Activated CD4-positive, alpha-beta T cell treated with anti-CD3 and anti-CD28 coated beads, Interleukin-2, amount 50 U/mL, for 16 hours (primary cell): ENCODE data around the gene ZNF311.

Experiments used
- DNase-seq: peaks from one replicate; pipeline ENCODE4 v3.0.0-alpha.2; 2020

ZNF311 gene

DNA sequence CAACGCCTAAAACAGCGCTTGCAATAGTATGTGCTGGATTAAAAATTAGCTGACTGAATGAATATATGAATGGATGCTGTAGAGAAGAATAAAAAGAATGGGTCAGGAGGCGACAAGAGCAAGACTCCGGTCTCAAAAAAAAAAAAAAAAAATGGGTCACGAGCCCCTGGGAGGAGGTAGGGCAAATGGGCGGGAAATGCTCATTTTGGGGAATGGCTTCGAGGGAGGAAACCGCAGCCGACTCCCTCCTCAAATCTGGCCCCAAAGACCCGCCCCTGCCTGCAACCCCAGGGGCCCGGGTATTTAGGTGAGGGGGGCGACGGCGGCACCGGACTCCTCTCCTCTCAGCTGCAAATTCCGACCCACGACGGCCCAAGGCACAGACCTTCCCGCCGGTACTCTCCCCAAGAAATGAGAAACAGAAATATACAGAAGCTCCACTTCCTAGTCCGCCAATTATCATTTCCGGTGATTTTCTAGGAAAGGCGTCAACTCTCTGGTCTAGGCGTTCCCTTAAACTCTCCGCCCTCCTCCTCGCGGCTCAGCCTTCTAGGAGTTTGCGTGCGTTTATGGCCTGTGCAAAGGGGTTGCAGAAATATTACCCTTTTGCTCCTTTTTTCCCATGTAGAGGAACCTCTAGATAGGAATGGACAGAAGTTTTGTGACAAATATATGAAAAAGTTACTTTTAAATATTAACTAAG is at the start of gene ZNF311:
ZNF311 (minus strand) TSS at position 133 of the 703 bp plus-strand sequence. CDS start 1,361 bp downstream, outside the sequence.
- peak; percentile 61 for DNase-seq

DNA sequence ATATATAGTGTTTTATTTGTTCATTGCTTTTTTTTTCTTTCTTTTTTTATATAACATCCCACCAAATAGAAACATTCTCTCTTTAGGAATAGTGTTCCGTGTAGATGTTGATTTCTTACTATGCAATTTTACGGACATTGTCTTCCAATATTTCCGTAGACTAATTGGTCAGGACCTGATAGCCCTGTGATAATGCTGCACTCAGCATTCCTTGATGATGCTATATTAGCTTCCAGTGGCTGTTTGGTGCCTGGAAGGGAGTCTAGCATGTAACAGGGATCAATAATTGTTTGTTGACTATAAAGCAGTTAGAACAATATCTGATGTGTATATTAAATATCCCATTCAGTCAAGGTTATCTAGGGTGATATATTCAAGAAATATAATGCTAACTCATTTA is 46.6 kb upstream of the ZNF311 start:
- no peak for DNase-seq

DNA sequence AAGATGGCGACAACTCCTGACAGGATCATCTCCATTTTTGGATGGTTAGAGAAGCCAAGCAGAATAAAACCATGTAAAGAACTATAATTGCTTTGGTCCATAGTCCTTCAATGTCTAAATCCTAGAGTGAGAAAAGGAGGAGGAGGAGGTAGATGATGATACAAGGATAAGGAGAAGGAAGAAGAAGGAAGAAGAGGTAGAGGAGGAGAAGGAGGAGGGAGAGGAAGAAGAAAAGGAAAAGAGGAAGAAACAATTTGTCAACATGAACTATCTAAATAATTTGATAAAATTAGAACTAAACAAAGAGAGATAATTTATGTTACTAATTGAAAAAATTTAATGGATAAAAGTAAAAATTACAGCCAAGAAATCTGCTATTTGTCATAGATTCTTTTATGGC is 40.0 kb upstream of the ZNF311 start, which contains the start of gene OR2W1:
OR2W1 (minus strand) TSS at position 101 of the 400 bp plus-strand sequence; CDS start at position 101, 0 bp downstream.
- DNase-seq = no peak

DNA sequence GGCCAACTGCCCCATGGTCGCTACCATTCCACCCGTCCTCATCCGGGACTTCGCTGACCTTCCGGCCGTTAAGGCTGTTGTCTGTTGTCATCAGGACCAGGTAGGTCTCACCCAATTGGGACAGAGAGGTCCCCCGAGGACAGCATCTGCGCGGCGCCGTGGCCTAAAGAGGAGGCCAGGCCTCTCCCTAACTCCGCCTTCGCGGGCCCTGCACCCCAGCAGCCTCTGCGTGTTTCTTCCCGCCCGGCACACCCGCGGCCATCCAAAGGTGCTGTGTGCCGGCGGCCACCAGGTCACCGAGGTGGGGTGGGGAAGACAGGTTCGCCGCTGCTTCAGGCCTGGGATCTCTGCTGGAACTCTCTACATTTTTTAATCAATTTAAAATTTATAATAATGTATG is 30.8 kb upstream of the ZNF311 start:
- DNase-seq = no peak

DNA sequence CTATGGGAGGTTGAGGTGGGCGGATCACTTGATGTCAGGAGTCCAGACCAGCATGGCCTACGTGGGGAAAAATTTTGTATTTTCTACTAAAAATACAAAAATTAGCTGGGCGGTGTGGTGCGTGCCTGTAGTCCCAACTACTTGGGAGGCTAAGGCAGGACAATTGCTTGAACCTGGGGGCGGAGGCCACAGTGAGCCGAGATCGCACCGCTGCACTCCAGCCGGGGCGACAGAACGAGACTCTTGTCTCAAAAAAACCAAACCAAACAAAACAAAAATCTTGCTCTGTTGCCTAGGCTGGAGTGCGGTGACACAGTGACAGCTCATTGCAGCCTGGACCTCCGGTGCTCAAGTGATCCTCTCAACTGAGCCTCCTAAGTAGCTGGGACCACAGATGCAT is 23.7 kb upstream of the ZNF311 start:
- no peak for DNase-seq

DNA sequence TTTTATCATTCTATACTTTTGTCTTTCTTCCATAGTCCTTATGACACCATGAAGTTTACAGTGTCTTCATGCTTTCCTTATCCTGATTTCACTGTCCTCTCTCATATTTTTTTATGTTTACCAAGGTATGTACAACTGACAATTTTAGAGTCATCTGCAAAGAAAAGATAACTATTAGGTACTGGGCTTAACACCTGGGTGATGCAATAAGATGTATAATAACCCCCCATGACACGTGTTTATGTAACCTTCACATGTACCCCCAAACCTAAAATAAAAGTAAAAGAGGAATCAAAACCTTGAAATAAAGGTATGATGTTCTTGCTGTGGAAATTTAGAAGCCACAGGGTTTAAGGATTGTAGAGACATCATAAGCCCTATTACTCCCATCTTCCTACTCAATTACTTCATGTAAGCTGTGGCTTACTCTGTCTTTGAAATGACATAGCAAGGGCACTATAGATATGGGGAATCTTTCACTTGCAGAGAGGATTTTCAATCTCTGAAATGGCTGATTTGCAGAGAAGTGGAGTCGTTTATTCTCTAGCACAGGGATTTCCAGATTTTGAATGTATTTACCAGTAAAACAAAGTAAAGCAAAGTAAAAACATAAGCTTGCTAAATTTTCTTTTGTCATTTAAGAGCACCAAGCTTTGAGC is 20.9 kb upstream of the ZNF311 start:
- DNase-seq = no peak

DNA sequence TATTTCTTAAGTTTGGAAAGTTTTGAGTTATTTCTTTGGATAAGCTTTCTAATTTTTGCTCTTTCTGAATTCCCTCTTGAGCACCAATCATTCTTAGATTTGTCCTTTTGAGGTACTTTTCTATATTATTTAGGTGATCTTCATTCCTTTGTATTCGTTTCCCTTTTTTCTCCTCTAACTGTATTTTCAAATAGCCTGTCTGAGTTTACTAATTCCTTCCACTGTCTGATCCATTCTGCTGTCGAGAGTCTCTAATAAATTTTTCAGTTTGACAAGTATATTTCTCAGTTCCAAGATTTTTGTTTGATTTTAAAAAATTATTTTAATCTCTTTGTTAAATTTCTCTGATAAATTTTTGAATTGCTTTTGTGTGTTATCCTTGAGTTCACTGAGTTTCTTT is 16.3 kb upstream of the ZNF311 start:
- DNase-seq = no peak

DNA sequence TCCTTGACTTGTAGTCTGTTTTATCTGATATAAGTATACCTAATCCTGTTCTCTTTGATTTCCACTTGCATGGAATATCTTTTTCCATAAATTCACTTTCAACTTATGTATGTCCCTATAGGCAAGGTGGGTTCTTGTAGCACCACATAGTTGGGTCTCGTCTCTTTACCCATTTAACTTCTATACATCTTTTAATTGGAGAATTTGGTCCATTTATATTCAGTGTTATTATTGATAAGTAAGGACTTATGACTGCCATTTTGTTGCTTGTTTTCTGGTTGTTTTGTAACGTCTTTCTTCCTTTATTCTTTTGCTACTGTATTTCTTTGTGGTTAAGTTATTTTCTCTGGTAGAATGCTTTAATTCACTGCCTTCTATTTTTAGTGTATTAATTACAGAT is 14.5 kb upstream of the ZNF311 start:
- no peak for DNase-seq

DNA sequence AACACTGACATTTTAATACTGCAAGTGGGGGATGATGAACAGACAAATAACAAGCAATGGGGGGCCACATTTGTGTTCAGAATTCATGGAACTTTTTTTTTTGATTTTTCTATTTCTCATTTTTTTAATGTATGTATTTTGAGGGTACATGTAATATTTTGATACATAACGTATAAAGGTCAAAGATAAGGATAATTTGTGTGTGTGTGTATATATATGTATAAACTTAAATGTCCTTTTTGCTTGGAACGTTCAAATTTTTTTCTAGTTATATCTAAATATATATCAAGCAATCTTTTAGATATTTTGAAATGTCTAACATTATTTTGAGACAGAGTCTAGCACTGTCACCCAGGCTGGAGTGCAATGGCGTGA is 12.3 kb upstream of the ZNF311 start:
- DNase-seq = no peak

DNA sequence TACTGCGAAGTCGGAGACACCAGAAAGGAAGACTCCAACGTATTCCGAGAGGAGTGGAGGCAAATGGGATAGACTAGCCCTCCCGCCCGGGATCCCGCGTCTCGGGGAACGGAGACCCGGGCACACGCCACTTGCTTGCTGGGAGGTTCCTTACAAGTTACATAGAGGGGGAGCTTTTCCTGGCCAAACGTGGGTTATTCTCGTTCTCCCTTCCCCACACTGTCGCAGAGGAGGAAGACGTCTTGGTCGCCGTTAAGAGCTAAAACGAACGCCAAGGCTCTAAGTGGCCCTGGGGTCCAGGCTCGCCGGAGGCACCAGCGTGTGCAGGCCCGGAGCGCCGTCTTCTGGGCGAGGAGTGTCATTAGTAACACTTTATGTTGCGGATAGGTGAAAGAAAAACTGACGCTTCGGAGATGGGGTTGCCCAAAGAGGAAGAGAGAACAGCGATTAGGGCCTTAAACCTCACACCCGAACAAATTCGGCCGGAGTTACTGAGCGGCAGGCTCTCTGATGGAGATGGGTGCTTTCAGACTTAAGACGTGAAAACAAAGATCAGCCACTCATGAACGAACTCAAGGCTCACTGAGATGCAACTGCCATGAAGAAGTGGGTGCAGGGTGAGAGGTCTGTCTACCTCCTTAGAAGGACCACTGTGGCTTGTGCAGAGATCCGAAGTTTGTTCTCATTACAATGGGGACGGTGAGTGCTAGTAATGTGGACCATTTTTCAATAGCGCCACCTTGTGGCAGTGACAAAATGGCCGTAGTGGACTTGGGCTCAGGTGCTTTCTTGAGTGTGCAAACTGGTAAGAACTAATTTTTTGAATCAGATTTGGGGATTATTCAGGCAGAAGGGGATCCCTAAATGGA is 11.7 kb upstream of the ZNF311 start:
- DNase-seq = peak; percentile 85

DNA sequence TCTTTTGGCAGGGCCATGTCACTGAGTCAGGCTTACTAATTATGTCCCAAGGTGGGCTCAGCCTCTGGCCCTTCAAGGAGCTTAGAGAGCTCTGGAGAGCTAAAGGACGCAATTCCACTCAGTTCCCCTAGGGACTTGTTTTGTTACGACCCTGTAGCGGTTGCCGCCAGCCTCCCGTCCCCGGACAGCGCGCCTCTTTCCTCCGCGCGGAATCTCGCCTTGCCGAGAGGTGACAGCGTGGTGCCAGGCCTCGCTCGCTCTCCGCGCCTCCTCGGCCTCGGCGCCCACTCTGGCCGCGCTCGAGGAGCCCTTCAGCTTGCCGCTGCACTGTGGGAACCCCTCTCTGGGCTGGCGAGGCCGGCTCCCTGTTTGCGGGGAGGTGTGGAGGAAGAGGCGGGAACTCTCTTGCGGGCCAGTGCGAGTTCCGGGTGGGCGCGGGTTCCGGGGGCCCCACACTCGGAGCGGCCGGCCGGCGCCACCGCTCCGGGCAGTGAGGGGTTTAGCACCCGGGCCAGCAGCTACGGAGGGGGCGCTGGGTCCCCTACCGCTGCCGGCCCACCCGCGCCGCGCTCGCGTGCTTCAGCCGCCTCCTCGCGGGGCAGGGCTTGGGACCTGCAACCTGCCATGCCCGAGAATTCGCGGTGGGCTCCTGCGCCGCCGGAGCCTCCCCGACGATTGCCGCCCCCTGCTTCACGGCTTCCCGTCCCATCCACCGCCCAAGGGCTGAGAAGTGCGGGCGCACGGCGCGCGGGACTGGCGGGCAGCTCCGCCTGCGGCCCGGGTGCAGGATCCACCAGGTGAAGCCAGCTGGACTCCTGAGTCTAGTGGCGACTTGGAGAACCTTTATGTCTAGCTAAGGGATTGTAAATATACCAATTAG is 9.9 kb upstream of the ZNF311 start:
- no peak for DNase-seq

DNA sequence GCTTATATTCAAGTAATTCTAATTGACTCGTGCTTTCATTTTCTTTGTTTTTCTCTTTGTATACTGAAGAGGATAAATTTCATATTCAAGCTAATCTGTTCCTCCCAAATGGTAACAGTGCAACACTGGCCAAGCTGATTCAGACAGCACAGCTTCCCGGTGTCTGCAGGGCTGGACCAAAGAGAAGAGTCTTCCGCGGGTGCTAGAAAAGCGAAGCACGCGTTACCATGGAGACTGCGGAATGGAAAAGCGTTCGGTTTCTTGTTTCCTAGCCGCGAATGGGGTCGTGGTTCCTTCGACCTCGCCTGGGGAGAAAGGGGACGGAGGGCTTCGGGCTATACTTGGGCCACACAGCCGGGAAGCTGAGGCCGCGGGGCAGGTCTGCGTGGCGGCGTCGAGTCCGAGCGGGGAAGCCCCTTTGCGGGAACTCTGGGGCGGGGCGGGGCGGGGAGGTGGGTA is 6.2 kb upstream of the ZNF311 start:
- peak; percentile 40 for DNase-seq

DNA sequence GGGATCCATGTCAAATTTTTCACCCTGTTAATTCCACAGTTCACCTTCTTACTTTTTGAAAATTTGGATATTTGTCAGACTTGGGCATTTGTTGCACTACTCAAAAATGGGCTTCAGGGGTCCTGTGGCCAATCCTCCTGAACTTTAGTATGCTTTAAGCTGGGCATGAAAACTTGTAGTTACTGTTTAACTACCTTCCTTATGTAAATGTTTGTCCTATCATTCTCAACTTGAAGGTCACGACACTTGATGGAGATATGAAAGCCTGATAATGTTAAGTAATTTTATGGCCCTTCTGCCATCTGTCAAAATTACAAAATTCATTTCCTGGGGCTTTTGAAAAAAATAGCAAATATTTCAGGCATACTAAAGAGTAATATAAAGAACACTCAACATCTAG is 4.2 kb upstream of the ZNF311 start:
- DNase-seq = no peak

DNA sequence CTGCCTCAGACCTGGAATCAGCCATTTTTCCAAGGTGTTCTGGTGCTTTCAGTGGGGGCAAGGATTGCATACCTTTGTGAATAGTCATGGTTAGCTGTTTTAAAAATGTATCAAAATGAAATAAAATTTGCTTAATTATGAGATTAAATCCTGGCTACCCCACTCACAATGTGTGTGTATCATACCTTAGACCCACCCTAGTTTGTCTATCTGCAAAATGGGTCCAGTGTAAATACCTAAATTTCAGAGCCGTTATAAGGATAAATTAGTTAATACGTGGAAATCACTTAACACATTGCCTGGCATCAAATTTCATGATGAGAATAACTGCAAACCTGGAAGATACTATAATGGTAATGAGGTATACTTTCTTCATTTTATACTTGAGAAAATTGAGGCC is 3.0 kb upstream of the ZNF311 start:
- no peak for DNase-seq

DNA sequence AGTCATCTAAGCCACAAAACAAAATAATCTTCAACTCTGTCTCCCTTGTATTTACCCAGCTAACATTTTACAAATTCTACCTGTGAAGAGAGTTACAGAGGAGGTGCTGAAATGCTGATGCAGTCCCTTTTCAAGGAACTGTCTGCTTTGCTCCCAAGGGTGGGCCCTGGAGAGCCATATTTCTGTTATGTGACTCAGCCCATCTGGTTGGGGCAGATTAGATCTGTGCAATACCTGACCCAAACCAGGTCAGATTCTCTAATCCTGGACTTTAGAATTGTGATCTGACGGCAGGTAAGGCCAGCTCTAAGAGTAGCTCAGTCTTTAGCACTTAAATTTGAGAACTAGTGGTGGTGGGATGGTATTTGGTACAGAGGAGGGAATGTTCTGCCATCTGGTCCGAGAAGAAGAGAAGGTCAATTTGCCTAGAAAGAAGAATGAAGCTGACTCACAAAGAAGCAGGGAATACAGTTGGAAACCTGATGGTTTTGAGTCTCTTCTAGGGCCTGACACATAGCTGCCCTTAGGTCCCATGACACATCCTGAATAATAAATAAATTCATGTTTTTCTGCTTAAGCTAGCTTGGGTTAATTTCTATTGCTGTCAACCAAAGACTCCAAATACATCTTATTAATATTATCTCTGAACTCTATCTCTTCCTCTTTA is 8.1 kb downstream of the ZNF311 start:
- DNase-seq = no peak

DNA sequence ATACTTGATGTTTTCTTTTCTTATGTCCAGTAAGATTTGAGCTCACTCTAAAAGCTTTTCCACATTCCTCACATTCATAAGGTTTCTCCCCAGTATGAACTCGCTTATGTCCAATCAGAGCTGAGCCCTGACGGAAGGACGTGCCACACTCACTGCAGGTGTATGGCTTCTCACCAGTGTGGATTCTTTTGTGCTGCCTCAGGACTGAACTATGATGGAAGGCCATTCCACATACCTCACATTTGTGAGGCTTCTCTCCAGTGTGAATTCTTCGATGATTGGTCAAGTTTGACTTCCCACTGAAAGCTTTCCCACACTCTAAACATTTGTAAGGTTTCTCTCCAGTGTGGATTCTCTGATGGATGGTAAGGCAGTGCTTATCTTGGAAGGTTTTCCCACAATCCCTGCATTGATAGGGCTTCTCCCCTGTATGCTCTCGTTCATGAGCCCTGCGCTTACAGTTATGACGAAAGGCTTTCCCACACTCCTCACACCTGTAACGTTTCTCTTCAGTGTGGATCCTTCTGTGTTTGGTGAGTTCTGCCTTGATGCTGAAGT is 9.9 kb downstream of the ZNF311 start:
- DNase-seq = no peak

DNA sequence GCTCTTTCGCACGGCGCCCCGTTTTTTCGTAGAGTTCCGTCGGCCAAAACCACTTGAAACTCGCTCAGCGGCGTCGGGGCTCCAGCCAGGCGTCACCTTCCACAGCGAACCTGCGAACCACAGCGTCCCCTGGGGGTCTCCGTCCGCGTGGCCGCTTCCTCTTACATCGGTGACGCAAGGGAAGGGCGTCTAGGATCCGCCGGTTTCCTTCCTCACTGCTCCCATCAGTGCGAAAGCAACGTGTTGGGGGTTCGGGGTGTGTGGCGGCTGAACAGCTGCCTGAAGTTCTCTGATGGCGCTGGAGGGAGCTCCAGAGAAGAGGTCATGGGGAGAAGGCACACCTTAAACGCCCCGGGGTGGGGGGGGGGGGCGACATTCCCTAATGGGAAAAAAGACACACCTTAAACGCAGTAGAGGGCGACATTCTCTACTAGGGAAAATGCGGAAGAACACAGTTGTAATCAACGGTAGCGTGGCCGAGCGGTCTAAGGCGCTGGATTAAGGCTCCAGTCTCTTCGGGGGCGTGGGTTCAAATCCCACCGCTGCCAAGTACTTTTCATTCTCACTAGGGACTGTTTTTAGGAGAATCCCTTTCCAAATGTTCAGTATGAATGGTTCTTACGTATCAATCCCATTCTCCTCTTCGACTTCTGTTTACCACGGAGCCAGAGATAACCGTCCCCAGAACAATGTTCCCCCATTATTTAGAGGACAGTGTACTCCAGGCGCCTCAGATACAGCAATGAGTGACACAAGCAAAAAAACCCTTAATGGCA is 16.4 kb downstream of the ZNF311 start:
- peak; percentile 82 for DNase-seq

DNA sequence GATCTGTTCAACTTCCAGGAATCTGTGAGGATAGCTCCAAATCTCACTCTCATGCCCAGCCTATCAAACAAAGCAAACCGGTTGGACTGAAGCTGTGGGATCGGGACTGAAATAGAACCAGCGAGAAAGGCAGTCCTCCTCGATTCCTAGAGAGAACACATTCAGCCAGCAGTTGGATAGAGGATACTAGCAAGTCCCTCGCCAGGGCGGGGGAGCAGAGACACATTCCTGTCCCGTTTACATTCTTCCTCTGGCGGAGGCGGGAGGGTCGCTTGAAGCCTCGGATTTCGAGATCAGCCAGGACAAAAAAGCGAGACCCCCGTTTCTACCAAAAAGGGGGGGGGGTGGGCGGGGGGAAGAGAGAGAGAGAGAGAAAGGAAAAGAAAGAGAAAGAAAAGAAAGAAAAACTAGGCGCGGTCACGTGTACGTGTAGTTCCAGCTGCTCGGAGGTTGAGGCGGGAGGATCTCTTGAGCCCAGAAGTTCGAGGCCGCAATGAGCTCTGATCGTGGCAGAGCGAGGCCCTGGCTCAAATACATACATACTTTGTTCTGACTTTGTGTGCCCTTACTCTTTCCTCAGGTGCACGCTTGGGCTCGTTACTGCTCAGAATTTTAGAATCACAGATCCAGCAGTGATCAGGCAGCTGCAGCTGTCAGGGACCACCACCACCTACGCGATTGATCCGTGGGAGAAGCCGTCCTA is 19.5 kb downstream of the ZNF311 start:
- DNase-seq = peak; percentile 28

DNA sequence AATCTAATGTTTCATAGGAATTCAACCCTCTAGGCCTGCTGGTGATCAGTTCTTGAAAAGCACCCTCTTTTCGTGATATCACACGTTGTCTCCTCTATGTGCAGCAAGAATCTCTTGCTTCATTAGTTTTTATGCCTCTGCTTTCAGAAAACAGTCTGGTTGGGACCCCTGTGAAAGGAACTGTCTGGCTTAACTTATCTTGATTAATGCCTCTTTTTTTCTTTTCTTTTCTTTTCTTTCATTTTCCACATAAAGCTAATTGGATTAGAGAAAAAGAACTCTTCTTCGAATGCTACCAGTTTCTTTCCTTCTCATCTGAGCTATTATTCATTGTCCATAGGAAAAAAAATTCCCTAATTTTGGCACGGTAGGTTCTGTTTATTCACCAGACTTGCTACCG is 21.3 kb downstream of the ZNF311 start:
- DNase-seq = no peak
